GM10266 (cell line): ENCODE data around the gene L3MBTL4.

ENCODE experiments used
- DNase-seq: peaks from one replicate; pipeline ENCODE4 v3.0.0; 2012; ENCODE audit errors: extremely low spot score
- TF ChIP-seq, protein P1 (sequence below): IDR thresholded peaks from 2 replicates; pipeline ENCODE4 v1.5.1; 2012; ENCODE audit warnings: mild to moderate bottlenecking, low read depth; ENCODE audit not compliant: control insufficient read depth, insufficient read depth; ENCODE audit errors: missing control alignments

Gene L3MBTL4

DNA sequence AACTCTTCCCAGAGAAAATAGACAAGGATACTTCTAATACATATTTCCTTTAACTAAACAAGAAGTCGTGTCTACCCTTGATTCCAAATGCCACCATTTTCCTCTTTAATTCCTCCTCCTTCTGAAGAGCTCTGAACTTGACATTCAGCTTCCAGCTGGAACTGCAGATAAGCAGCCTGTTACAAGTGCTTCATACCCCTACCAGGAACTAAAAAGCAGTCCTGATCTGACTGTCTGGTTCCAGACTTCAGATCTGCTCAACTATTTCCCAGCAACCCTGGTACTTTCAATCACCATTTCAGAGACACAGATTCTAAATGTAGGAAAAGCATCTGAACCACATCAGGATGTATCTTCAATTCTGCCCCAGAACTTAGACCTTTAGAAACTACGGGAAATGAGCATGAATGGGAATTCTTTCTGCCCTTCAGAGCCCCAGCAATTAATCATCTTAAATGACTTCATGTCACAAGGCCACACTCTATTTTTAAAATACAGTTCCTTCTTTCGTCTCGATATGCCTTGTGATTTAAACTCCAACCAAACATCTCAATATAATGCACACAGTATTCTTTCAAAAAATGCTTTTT is 159.5 kb downstream of the L3MBTL4 start:
- DNase-seq = no peak
- TF ChIP-seq, protein P1, sequence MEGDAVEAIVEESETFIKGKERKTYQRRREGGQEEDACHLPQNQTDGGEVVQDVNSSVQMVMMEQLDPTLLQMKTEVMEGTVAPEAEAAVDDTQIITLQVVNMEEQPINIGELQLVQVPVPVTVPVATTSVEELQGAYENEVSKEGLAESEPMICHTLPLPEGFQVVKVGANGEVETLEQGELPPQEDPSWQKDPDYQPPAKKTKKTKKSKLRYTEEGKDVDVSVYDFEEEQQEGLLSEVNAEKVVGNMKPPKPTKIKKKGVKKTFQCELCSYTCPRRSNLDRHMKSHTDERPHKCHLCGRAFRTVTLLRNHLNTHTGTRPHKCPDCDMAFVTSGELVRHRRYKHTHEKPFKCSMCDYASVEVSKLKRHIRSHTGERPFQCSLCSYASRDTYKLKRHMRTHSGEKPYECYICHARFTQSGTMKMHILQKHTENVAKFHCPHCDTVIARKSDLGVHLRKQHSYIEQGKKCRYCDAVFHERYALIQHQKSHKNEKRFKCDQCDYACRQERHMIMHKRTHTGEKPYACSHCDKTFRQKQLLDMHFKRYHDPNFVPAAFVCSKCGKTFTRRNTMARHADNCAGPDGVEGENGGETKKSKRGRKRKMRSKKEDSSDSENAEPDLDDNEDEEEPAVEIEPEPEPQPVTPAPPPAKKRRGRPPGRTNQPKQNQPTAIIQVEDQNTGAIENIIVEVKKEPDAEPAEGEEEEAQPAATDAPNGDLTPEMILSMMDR = no peak

DNA sequence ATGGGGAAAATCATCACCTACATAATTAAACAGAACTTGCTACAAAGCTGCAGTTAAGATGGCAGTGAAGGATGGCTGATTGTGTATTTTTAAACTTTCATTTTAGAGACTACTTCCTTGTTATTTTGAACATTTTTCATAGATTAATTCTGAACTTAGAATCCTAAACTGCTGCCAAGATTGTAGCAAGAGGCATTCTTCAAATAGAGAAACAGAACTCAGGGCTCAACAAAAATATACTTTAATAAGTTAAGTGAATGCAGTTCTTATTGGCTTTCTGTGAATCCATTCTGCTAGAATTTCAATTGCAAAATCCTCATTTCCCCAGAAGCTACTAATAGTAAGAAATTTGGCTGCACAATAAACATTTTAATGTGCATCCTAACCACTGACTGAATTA is 160.3 kb downstream of the L3MBTL4 start:
- DNase-seq = no peak
- TF ChIP-seq, protein P1 = no peak

DNA sequence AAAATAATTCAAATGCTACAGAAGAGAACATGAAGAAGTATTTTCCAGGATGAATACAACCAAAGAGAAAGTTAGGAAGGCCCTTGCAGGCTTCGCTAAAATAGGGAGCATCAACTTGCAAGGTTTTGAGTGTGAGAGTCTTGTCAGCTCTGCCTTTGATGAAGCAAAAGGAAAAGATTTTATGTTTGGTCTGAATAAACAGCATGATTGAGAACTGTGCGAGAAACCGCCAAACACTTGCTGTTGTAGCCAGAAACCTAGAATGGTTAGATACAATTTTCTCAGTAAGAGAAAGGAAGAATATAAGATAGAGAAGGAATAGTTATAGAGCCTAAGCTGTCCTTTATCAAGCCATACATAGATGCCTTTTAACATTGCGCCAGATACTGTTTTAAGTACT is 163.6 kb downstream of the L3MBTL4 start:
- TF ChIP-seq, protein P1 = no peak
- DNase-seq = no peak

DNA sequence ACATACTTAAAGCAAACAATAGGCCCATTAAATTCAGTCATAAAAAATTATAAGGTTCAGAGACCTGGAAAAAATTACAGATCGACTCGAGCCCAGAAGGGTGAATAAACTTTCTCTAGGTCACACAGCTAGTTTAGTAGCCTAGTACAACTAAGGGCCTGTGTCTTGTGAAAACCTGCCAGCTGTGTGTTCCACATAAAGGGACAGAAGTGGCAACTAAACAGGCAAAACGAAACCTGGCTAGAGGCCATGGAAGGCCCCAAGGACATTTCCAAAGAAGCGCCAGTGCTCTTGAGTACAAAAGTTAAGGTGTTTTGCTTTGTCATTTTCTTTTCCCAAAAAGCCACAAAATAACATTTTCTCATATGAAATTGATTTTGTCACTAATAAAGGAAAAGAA is 164.9 kb downstream of the L3MBTL4 start:
- no peak for DNase-seq
- TF ChIP-seq, protein P1 = no peak

DNA sequence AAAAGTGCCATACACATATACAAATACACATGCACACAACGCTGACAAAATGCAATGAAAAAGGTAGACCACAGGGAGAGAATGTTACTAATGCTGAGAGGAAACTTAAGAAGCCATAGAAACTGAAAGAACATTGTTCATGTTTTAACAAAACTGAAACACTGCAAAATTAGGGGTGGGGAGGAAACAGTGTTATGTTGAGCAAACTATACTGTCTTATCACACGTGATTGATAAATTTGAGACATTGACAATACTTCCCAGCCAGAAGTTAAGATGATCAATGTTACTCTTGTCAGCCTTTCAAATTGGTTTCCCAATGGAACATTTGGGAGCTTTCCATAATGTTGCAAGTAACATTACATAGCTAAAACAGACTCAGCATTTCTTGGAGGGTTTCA is 165.5 kb downstream of the L3MBTL4 start:
- TF ChIP-seq, protein P1 = no peak
- peak; percentile 65 for DNase-seq

DNA sequence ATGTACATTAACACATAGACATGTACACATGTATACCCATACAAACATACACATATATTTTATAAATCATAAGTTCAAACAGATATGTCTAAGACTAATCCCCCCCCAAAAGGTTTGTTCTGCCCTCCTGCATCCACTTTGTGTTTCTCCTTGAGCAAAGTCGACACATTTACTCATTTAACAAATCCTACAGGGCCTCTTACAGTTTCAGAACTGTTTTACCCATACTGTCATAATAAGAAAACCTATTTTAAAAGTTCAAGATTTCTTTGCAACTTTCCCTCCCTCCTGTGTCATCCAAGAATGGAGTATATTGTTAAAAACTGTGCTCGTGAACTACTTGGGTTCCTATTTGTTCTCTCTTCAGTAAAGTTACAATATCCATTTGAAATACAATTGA is 166.7 kb downstream of the L3MBTL4 start:
- TF ChIP-seq, protein P1 = no peak
- peak; percentile 16 for DNase-seq

DNA sequence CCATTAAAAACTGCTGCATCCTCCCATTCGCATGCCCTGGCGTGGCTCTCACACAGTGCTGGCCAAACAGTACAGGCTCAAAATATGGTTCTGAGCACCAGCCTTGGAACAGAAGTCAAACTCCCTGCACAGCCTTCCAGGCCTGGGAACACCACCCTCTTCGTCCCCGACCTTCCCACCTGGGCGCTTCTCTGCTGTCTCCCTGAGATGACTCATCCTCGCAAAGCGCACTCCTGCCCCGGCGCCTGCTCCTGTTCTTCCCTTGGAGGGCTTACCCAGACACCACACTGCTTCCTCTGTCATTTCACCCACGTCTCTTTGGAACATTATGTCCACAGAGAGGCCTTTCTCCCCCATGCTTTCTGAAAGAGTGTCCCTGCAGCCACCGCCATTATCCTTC is 172.7 kb downstream of the L3MBTL4 start:
- TF ChIP-seq, protein P1 = no peak
- no peak for DNase-seq
